Lung (tissue), 12 donors: Measurements from ENCODE around the gene TBC1D22A. TPM values are rescaled to one million over a fixed set of nuclear protein-coding genes. Genes with fewer than 3 reads are reported as not detected.
A peak's percentile ranks its signal among the peaks of the same experiment; 100 is the strongest.

Source experiments
- ATAC-seq: fragments of 200-7000 bp; cut with Tn5 transposase; one replicate; pipeline ENCODE4 v1.9.1; 2020; ENCODE audit warnings: moderate number of reproducible peaks; ENCODE audit not compliant: insufficient read depth, low FRiP score
- DNase-seq, 3 donors: peaks; one replicate each; pipeline ENCODE4 v3.0.0-alpha.2; 2013 to 2017
- H3K27ac ChIP-seq, 2 donors: one replicate each; pipeline ENCODE4 v1.5.1; 2013; ENCODE audit warnings: mild to moderate bottlenecking in 2 of 2, moderate library complexity in 2 of 2, control low read depth in 1 of 2, inconsistent platforms in 1 of 2, low read depth in 1 of 2, low read length in 1 of 2
- H3K27me3 ChIP-seq, 3 donors: one replicate each; pipeline ENCODE4 v1.5.1; 2013; ENCODE audit warnings: low read length in 2 of 3; ENCODE audit not compliant: control insufficient read depth in 3 of 3, insufficient read depth in 3 of 3
- H3K36me3 ChIP-seq, 4 donors: one replicate each; pipeline ENCODE4 v1.5.1; 2013; ENCODE audit warnings: low read length in 4 of 4, mild to moderate bottlenecking in 1 of 4, moderate library complexity in 1 of 4; ENCODE audit not compliant: control insufficient read depth in 4 of 4, insufficient read depth in 4 of 4
- H3K4me1 ChIP-seq, 5 donors: one replicate each; pipeline ENCODE4 v1.5.1; 2013; ENCODE audit warnings: low read length in 5 of 5, mild to moderate bottlenecking in 2 of 5, moderate library complexity in 1 of 5; ENCODE audit not compliant: control insufficient read depth in 5 of 5, insufficient read depth in 5 of 5
- H3K4me3 ChIP-seq: one replicate; pipeline ENCODE4 v1.5.1; 2013; ENCODE audit warnings: mild to moderate bottlenecking, control low read depth, moderate library complexity
- H3K9ac ChIP-seq, 2 donors: one replicate each; pipeline ENCODE4 v1.5.1; 2013; ENCODE audit warnings: low read length in 2 of 2, control low read depth in 1 of 2; ENCODE audit not compliant: insufficient read depth in 1 of 2
- H3K9me3 ChIP-seq, 4 donors: one replicate each; pipeline ENCODE4 v1.5.1; 2013; ENCODE audit warnings: low read length in 3 of 4, mild to moderate bottlenecking in 1 of 4, moderate library complexity in 1 of 4; ENCODE audit not compliant: control insufficient read depth in 4 of 4, insufficient read depth in 3 of 4
- WGBS, 2 donors: extraction: QIAGEN DNeasy Blood & Tissue Kit; methylation state at CpG; one replicate each; pipeline ENCODE4 v1.1.7; 2013; 5-methylcytosine and 5-hydroxymethylcytosine counted together
- polyA plus RNA-seq, 2 donors: library from polyadenylated mRNA; stranded (reverse); fragments of 200-250 nt; gene quantifications; one replicate each; pipeline ENCODE4 v1.2.1, GENCODE V29; 2013
- total RNA-seq, 2 donors: library from RNA; depleted of rRNA in 1 of 2; stranded (reverse); fragments of >200 nt in 1 of 2; gene quantifications; one replicate each; pipeline ENCODE4 v1.2.1, GENCODE V29; 2014 to 2021
- TF ChIP-seq, protein P1 (sequence below): IDR thresholded peaks from 2 replicates; pipeline ENCODE4 v1.5.1; 2012; ENCODE audit warnings: mild to moderate bottlenecking; ENCODE audit errors: control extremely low read depth, extremely low read depth
- donor health status: control.
- donor health status: control.
- donor health status: Bipolar disorder and iron deficiency.
- donor health status: healthy.
- donor health status: DM: yes; HTN: yes; CAD: no.

Gene TBC1D22A
- total and polyA plus RNA-seq, 4 donors, result 20.2 to 38.4 (median 21.0) TPM

DNA sequence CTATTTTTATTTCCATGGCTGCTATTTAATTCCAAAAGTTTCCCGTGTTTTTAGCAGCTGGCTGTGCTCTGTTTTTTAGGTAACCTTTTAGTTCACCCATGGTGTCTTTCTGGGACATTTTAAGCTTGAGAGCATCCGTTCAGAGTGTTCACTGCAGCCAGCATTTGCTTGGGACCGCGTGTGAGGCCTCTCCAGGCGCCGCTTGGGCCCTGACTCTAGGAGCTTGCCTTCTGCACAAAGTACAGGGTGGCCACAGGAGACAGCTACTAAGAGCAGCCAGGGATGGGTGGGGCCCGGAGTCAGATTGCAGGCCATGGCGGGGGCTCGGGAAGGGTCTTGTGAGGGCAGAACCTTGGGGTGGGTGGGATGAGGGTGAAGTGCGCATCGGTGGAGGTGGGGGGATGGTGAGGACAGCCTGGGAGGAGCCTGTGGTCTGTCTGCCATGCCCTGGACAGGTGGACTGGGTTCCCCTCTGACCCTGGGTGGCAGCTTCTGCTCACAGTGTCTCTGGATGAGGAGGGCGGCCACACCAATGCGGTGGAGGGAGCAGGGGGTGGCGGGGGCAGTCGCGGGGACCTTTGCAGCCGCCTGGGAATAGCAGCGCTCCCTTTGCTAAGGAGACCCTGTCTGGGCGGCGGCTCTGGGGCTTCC, 288.1 kb downstream of the TBC1D22A start:
- ATAC-seq, result no peak
- peaks cover 0 to 10% (median 0%) of the 10 kb centered on the region in 4 donors for H3K36me3 ChIP-seq
- H3K27ac ChIP-seq, result no peak overlapping the region
- no peaks in the 10 kb centered on the region for H3K9me3 ChIP-seq
- no peak for DNase-seq
- no peak overlapping the region for H3K4me3 ChIP-seq
- WGBS, 2 donors, result 91 to 96% methylated on average over 19 to 20 of the region's 20 CpGs
- peaks cover 0 to 17% (median 0%) of the 10 kb centered on the region in 5 donors for H3K4me1 ChIP-seq
- H3K9ac ChIP-seq, result no peak overlapping the region
- no peaks in the 10 kb centered on the region for H3K27me3 ChIP-seq
- TF ChIP-seq, protein P1, sequence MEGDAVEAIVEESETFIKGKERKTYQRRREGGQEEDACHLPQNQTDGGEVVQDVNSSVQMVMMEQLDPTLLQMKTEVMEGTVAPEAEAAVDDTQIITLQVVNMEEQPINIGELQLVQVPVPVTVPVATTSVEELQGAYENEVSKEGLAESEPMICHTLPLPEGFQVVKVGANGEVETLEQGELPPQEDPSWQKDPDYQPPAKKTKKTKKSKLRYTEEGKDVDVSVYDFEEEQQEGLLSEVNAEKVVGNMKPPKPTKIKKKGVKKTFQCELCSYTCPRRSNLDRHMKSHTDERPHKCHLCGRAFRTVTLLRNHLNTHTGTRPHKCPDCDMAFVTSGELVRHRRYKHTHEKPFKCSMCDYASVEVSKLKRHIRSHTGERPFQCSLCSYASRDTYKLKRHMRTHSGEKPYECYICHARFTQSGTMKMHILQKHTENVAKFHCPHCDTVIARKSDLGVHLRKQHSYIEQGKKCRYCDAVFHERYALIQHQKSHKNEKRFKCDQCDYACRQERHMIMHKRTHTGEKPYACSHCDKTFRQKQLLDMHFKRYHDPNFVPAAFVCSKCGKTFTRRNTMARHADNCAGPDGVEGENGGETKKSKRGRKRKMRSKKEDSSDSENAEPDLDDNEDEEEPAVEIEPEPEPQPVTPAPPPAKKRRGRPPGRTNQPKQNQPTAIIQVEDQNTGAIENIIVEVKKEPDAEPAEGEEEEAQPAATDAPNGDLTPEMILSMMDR, result no peak

DNA sequence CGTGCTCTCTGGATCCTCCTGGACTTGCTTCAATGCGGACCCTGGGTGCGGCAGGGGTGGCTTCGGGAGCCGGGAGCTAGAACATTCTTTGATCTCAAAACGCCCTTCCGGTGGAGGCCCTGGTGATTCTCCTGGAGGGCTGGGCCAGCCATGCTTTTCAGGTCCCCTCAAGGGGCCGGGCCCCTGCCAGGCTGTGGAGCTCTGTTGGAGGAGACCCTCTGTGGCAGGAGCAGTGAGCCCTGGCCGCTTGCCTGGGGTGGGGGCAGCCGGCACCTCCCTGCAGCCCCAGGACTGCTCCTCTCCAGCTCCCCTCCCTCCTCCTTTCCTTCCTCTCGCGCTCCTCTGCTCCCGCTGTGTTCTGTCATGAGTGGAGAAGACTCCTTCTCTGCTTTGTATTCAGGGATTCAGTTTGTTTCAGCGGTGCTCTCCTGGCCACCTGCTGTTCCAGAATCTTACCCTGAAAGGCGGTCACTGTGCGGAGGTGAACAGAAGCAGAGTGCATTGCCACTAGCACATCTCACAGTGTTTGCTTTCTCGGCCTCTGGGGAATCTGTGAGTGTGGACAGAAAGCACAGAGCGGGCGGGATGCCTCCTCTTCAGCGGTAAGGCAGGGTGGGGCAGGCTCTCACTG, 289.1 kb downstream of the TBC1D22A start:
- ATAC-seq (no peak), DNase-seq (peak in 1 of 3 donors; percentile 26)
- Histone ChIP-seq H3K4me3 (no peak overlapping the region), H3K4me1 (peaks cover 0 to 17% (median 0%) of the 10 kb centered on the region in 5 donors), H3K36me3 (peaks cover 0 to 7% (median 0%) of the 10 kb centered on the region in 4 donors), H3K9ac (no peak overlapping the region), H3K27ac (no peak overlapping the region), H3K9me3 (no peaks in the 10 kb centered on the region), H3K27me3 (no peaks in the 10 kb centered on the region)
- TF ChIP-seq, protein P1, result no peak
- 77 to 83% methylated on average over 20 of the region's 20 CpGs for WGBS, 2 donors

GRCh38 chr22:47052236-47053012, 290.0 kb downstream of the TBC1D22A start:
- no peaks in the 10 kb centered on the region for H3K27me3 ChIP-seq
- H3K36me3 ChIP-seq, result peaks cover 0 to 8% (median 0%) of the 10 kb centered on the region in 4 donors
- DNase-seq (no peak), ATAC-seq (no peak)
- no peak overlapping the region for H3K27ac ChIP-seq
- no peak overlapping the region for H3K4me3 ChIP-seq
- H3K9me3 ChIP-seq, result no peaks in the 10 kb centered on the region
- TF ChIP-seq, protein P1, result no peak
- no peak overlapping the region for H3K9ac ChIP-seq
- peaks cover 0 to 17% (median 0%) of the 10 kb centered on the region in 5 donors for H3K4me1 ChIP-seq
- WGBS, 2 donors, result 97 to 98% methylated on average over 19 of the region's 19 CpGs
